AG04450 (cell line): ENCODE measurements around the gene PLA2G4C. TPM values are rescaled to one million over a fixed set of nuclear protein-coding genes. Genes with fewer than 3 reads are reported as not detected.

Experiments
- CTCF ChIA-PET: fragments of 300-600, 350-600 bp; formaldehyde crosslinking; extraction: SDS; loops from one replicate; lab custom pipeline; 2022; ENCODE audit warnings: antibody characterized with exemption, inconsistent platforms; lab: Charles Lee
- POLR2A ChIA-PET: fragments of 350-600 bp; formaldehyde crosslinking; extraction: SDS; loops from one replicate; lab custom pipeline; 2021; ENCODE audit warnings: antibody characterized with exemption, inconsistent platforms; lab: Yijun Ruan, JAX
- DNase-seq: peaks from one replicate; pipeline ENCODE4 v3.0.0-alpha.2; 2011; ENCODE audit warnings: low read depth, low spot score
- H3K27ac ChIP-seq: one replicate; pipeline ENCODE4 v1.5.1; 2012; ENCODE audit warnings: low read depth, low read length, control low read depth
- H3K27me3 ChIP-seq: one replicate; pipeline ENCODE4 v1.6.0; 2012; ENCODE audit warnings: low read length; ENCODE audit not compliant: control insufficient read depth, insufficient read depth
- H3K4me3 ChIP-seq: 2 replicates; pipeline ENCODE4 v1.5.1; 2011; ENCODE audit warnings: mild to moderate bottlenecking, low read depth, low read length, control low read depth
- H3K9me3 ChIP-seq: 2 replicates; pipeline ENCODE4 v1.5.1; 2012; ENCODE audit warnings: low read length; ENCODE audit not compliant: control insufficient read depth, insufficient read depth
- CTCF ChIP-seq: IDR thresholded peaks from 2 replicates; pipeline ENCODE4 v1.5.1; 2011; ENCODE audit warnings: low read depth, low read length, control low read depth, inconsistent platforms
- polyA plus RNA-seq: library from polyadenylated mRNA; depleted of rRNA; stranded (reverse); fragments of >200 nt; gene quantifications from 2 replicates; pipeline ENCODE4 v1.2.3, GENCODE V29; 2011; rRNA removed

PLA2G4C gene
- polyA plus RNA-seq, 1 experiment, result 8.0 TPM

DNA sequence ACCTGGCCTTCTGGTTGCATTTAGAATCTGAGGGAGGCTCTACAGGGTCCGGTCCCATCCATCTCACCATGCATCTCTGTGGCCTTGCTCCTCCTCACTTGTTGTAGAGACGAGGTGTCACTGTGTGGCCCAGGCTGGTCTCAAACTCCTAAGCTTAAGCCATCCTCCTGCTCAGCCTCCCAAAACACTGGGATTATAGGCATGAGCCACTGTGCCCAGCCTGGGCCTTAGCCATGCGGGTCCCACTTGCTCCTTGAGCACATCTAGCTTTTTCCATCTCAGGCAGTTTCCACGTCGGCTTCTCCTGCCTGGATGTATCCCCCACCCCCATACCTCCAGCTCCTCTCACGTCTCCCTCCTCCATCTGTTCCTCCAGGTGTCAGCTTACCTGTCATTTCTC, 106.4 kb downstream of the PLA2G4C start:
- H3K9me3 ChIP-seq, result no peaks in the 10 kb centered on the region
- DNase-seq, result no peak
- H3K27ac ChIP-seq, result no peak overlapping the region
- no peak for TF ChIP-seq CTCF
- H3K4me3 ChIP-seq, result no peak overlapping the region
- ChIA-PET CTCF (no interaction called here), POLR2A (no interaction called here)
- no peaks in the 10 kb centered on the region for H3K27me3 ChIP-seq

DNA sequence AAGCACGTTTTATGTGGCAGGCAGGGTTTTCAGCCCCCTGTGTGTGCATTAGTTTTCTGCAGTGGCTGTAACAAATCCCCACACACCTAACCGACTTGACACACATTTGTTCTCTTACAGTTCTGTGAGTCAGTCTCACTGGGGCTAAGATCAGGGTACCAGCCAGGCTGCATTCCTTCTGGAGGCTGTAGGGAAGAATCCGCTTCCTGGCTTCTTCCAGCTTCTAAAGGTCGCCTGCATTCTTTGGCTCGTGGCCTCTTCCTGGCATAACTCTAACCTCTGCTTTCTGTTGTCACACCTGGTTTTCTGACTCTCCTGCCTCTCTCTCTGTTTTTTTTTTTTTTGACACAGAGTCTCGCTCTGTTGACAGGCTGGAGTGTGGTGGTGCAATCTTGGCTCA, 109.8 kb downstream of the PLA2G4C start:
- POLR2A ChIA-PET, result no interaction called here
- CTCF ChIA-PET, result no interaction called here

GRCh38 chr19:47998800-47999199, 111.8 kb downstream of the PLA2G4C start:
- ChIA-PET CTCF (interaction anchor here (0.6 kb wide), 1 partner anchor 635 kb away, joined by 4 read pairs; no protein-coding TSS in a partner anchor), POLR2A (no interaction called here)
- Histone ChIP-seq H3K4me3 (no peak overlapping the region), H3K27ac (no peak overlapping the region), H3K27me3 (no peaks in the 10 kb centered on the region), H3K9me3 (no peaks in the 10 kb centered on the region)
- no peak for TF ChIP-seq CTCF
- DNase-seq, result no peak

More for the DNA sequence above, 109.8 kb downstream of the PLA2G4C start:
- no peaks in the 10 kb centered on the region for H3K27me3 ChIP-seq
- no peaks in the 10 kb centered on the region for H3K9me3 ChIP-seq
- no peak for TF ChIP-seq CTCF
- DNase-seq, result no peak
- no peak overlapping the region for H3K4me3 ChIP-seq
- H3K27ac ChIP-seq, result no peak overlapping the region

Other genes with a start within 250 kb of the PLA2G4C start
- gene SULT2A1, start 224.5 kb downstream of the PLA2G4C start, polyA plus RNA-seq, result not detected in 2 replicates
- not detected in 2 replicates for gene BSPH1, start 118.6 kb downstream of the PLA2G4C start, polyA plus RNA-seq
- gene ELSPBP1, start 116.2 kb downstream of the PLA2G4C start, polyA plus RNA-seq, result not detected in 2 replicates
- gene CABP5, start 66.7 kb downstream of the PLA2G4C start, polyA plus RNA-seq, result not detected in 2 replicates
- gene LIG1, start 59.5 kb upstream of the PLA2G4C start, polyA plus RNA-seq, result 7.6 and 8.2 TPM in 2 replicates
- 0.66 and 0.83 TPM in 2 replicates for gene ZSWIM9, start 59.9 kb upstream of the PLA2G4C start, polyA plus RNA-seq
- gene CARD8, start 145.1 kb upstream of the PLA2G4C start, polyA plus RNA-seq, result 18.8 and 22.4 TPM in 2 replicates
- gene ZNF114, start 159.3 kb upstream of the PLA2G4C start, polyA plus RNA-seq, result 0.53 and 0.63 TPM in 2 replicates
- 227 and 341 TPM in 2 replicates for gene EMP3, start 214.7 kb upstream of the PLA2G4C start, polyA plus RNA-seq